H1 (cell line): Measurements from ENCODE around the gene LRG1. TPM values are rescaled to one million over a fixed set of nuclear protein-coding genes. Genes with fewer than 3 reads are reported as not detected.

ENCODE experiments used
- CBX8 ChIP-seq: fragments of 300-800, 300-1000 bp; sonication (generic); IDR thresholded peaks from 2 replicates; pipeline ENCODE4 v1.7.1; 2016; ENCODE audit warnings: low read depth, low read length, borderline replicate concordance
- CEBPB ChIP-seq: IDR thresholded peaks from 2 replicates; pipeline ENCODE4 v1.6.1; 2012; ENCODE audit warnings: low read depth, low read length
- FOSL1 ChIP-seq: IDR thresholded peaks from 2 replicates; pipeline ENCODE4 v1.6.1; 2011; ENCODE audit warnings: mild to moderate bottlenecking, low read depth, low read length, moderate library complexity; ENCODE audit not compliant: insufficient read depth
- POLR2A ChIP-seq, 2 experiments: IDR thresholded peaks; 1 replicate in 1 of 2; 2 replicates in 1 of 2; pipeline ENCODE4 v1.6.1; 2011; ENCODE audit warnings: low read depth in 2 of 2, low read length in 2 of 2, mild to moderate bottlenecking in 2 of 2; ENCODE audit errors: control extremely low read depth in 1 of 2
- SP1 ChIP-seq: IDR thresholded peaks from 2 replicates; pipeline ENCODE4 v1.6.1; 2011; ENCODE audit warnings: low read depth, low read length
- TEAD4 ChIP-seq: IDR thresholded peaks from 2 replicates; pipeline ENCODE4 v1.6.1; 2012; ENCODE audit warnings: low read depth, low read length, inconsistent platforms, mixed read lengths
- polyA plus RNA-seq, 7 experiments: library from polyadenylated mRNA; depleted of rRNA in 3 of 7; stranded (reverse) in 5 of 7; unstranded in 2 of 7; fragments of >200 nt in 5 of 7; fragments of 200-250 nt in 2 of 7; gene quantifications; 1 replicate in 5 of 7; 2 replicates in 1 of 7; 4 replicates in 1 of 7; pipeline versions ENCODE4 v1.2.1 to v1.2.3, GENCODE V29; 2011 to 2013; ENCODE audit warnings: missing spikeins in 2 of 7, mixed read lengths in 2 of 7
- total RNA-seq: library from RNA; stranded (reverse); fragmentation: NEBNext Ultra II Directional; extraction: Animal tissue kit (Norgen Biotek cat#: 25700); gene quantifications from 2 replicates; pipeline ENCODE4 v1.2.1, GENCODE V29; 2021
- TF ChIP-seq, protein P1 (sequence below): IDR thresholded peaks from 2 replicates; pipeline ENCODE4 v1.6.1; 2011; ENCODE audit warnings: low read length, improper control_type of control experiment
- TF ChIP-seq, protein P2 (sequence below): fragments of 300-600 bp; sonication (generic); IDR thresholded peaks from 2 replicates; pipeline ENCODE4 v1.7.1; 2012; ENCODE audit warnings: low read length, moderate library complexity, mild to moderate bottlenecking, inconsistent platforms; ENCODE audit not compliant: insufficient replicate concordance
- TF ChIP-seq, protein P3 (sequence below): IDR thresholded peaks from 2 replicates; pipeline ENCODE4 v1.6.1; 2012; ENCODE audit warnings: inconsistent platforms

LRG1 gene
- total and polyA plus RNA-seq, 2 of the 8 experiments (the other 6 are each of a cell fraction or from before 2014, with no cell fraction given), result 0.48 to 0.79 TPM

DNA sequence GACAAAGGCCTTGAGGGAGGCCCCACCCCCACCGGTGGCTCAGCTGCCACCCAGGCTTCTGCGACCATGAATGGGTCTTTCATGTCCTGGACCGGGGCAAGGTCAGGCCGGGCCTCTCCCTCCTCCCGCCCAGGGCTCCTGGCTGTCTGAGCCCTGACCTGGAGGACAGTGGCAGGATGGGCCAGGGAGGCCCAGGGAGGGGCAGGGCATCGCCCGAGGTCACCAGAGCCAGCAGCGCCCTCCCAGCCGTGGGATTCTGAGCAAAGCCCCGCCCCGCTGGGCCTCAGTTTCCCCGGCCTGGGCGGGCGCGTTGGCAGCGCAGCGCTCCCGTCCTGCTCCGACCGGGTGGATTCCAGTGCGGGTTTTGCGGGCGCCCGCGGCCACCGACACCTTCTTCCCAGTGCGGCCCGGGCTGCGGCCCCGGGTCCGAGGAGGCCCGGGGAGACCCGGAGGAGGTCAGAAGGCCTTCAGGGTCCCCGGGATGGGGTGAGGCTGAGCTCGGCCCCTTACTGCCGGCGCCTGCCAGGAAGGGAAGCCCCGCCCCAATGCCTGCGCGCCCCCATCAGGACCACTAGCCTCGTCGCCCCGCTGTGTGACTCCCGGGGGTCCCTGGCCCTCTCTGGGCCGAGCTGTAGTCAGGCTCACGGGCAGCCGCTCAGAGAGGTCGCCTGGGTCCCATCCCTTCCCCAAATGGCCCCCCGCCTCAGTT lies 44.3 kb upstream of the LRG1 start (continued):
- no peak for TF ChIP-seq CEBPB
- TF ChIP-seq FOSL1, result no peak
- TF ChIP-seq, protein P1, sequence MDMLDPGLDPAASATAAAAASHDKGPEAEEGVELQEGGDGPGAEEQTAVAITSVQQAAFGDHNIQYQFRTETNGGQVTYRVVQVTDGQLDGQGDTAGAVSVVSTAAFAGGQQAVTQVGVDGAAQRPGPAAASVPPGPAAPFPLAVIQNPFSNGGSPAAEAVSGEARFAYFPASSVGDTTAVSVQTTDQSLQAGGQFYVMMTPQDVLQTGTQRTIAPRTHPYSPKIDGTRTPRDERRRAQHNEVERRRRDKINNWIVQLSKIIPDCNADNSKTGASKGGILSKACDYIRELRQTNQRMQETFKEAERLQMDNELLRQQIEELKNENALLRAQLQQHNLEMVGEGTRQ, result no peak
- no peak for TF ChIP-seq CBX8
- TF ChIP-seq POLR2A (IDR thresholded peaks at IDR 0.05; ENCODE audit: control extremely low read depth in 1 of 2, low read depth in 2 of 2, low read length in 2 of 2), result 0 out of 3 replicates have a peak, but pooled peaks of 1 of the 2 experiments have one; percentile 11
- peak; percentile 90 for TF ChIP-seq SP1
- TF ChIP-seq, protein P2, sequence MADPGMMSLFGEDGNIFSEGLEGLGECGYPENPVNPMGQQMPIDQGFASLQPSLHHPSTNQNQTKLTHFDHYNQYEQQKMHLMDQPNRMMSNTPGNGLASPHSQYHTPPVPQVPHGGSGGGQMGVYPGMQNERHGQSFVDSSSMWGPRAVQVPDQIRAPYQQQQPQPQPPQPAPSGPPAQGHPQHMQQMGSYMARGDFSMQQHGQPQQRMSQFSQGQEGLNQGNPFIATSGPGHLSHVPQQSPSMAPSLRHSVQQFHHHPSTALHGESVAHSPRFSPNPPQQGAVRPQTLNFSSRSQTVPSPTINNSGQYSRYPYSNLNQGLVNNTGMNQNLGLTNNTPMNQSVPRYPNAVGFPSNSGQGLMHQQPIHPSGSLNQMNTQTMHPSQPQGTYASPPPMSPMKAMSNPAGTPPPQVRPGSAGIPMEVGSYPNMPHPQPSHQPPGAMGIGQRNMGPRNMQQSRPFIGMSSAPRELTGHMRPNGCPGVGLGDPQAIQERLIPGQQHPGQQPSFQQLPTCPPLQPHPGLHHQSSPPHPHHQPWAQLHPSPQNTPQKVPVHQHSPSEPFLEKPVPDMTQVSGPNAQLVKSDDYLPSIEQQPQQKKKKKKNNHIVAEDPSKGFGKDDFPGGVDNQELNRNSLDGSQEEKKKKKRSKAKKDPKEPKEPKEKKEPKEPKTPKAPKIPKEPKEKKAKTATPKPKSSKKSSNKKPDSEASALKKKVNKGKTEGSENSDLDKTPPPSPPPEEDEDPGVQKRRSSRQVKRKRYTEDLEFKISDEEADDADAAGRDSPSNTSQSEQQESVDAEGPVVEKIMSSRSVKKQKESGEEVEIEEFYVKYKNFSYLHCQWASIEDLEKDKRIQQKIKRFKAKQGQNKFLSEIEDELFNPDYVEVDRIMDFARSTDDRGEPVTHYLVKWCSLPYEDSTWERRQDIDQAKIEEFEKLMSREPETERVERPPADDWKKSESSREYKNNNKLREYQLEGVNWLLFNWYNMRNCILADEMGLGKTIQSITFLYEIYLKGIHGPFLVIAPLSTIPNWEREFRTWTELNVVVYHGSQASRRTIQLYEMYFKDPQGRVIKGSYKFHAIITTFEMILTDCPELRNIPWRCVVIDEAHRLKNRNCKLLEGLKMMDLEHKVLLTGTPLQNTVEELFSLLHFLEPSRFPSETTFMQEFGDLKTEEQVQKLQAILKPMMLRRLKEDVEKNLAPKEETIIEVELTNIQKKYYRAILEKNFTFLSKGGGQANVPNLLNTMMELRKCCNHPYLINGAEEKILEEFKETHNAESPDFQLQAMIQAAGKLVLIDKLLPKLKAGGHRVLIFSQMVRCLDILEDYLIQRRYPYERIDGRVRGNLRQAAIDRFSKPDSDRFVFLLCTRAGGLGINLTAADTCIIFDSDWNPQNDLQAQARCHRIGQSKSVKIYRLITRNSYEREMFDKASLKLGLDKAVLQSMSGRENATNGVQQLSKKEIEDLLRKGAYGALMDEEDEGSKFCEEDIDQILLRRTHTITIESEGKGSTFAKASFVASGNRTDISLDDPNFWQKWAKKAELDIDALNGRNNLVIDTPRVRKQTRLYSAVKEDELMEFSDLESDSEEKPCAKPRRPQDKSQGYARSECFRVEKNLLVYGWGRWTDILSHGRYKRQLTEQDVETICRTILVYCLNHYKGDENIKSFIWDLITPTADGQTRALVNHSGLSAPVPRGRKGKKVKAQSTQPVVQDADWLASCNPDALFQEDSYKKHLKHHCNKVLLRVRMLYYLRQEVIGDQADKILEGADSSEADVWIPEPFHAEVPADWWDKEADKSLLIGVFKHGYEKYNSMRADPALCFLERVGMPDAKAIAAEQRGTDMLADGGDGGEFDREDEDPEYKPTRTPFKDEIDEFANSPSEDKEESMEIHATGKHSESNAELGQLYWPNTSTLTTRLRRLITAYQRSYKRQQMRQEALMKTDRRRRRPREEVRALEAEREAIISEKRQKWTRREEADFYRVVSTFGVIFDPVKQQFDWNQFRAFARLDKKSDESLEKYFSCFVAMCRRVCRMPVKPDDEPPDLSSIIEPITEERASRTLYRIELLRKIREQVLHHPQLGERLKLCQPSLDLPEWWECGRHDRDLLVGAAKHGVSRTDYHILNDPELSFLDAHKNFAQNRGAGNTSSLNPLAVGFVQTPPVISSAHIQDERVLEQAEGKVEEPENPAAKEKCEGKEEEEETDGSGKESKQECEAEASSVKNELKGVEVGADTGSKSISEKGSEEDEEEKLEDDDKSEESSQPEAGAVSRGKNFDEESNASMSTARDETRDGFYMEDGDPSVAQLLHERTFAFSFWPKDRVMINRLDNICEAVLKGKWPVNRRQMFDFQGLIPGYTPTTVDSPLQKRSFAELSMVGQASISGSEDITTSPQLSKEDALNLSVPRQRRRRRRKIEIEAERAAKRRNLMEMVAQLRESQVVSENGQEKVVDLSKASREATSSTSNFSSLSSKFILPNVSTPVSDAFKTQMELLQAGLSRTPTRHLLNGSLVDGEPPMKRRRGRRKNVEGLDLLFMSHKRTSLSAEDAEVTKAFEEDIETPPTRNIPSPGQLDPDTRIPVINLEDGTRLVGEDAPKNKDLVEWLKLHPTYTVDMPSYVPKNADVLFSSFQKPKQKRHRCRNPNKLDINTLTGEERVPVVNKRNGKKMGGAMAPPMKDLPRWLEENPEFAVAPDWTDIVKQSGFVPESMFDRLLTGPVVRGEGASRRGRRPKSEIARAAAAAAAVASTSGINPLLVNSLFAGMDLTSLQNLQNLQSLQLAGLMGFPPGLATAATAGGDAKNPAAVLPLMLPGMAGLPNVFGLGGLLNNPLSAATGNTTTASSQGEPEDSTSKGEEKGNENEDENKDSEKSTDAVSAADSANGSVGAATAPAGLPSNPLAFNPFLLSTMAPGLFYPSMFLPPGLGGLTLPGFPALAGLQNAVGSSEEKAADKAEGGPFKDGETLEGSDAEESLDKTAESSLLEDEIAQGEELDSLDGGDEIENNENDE, result no peak
- no peak for TF ChIP-seq TEAD4
- TF ChIP-seq, protein P3, sequence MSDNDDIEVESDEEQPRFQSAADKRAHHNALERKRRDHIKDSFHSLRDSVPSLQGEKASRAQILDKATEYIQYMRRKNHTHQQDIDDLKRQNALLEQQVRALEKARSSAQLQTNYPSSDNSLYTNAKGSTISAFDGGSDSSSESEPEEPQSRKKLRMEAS, result peak; percentile 27; the same call in 1 of the 2 replicates
